Measurements from ENCODE around the gene NRXN2. TPM values are rescaled to one million over a fixed set of nuclear protein-coding genes. Genes with fewer than 3 reads are reported as not detected.

The NRXN2 gene
- polyA plus RNA-seq, 3 donors = 13.1 to 25.8 (median 23.4) TPM

- DNase-seq (ENCODE audit: extremely low read depth in 1 of 11, low read depth in 9 of 11, low spot score in 4 of 11) = no peak
Observed at GRCh38 chr11:64593156-64594105, 129.6 kb downstream of the NRXN2 start.

DNA sequence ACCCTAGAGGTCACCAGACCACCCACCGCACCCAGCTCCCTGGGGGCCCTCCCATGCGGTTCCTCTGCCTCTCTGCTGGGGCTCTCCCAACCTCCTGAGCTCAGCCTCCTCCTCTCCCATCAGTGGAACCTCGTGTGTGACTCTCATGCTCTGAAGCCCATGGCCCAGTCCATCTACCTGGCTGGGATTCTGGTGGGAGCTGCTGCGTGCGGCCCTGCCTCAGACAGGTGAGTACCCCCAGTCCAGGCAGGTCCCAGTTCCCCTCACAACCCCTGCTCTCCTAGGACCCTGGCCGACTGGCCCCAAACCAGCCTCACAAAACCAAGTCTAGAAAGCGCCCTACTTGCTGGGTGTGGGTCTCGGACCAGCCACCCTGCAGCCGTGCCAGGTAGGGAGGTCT lies 130.3 kb downstream of the NRXN2 start:
- DNase-seq (ENCODE audit: extremely low read depth in 1 of 11, low read depth in 9 of 11, low spot score in 4 of 11) = no peak

GRCh38 chr11:64592234-64592615 lies 130.8 kb downstream of the NRXN2 start:
- DNase-seq (ENCODE audit: extremely low read depth in 1 of 11, low read depth in 9 of 11, low spot score in 4 of 11) = no peak

- no peak for DNase-seq (ENCODE audit: extremely low read depth in 1 of 11, low read depth in 9 of 11, low spot score in 4 of 11)
Observed at GRCh38 chr11:64591257-64592233, 131.5 kb downstream of the NRXN2 start.

DNA sequence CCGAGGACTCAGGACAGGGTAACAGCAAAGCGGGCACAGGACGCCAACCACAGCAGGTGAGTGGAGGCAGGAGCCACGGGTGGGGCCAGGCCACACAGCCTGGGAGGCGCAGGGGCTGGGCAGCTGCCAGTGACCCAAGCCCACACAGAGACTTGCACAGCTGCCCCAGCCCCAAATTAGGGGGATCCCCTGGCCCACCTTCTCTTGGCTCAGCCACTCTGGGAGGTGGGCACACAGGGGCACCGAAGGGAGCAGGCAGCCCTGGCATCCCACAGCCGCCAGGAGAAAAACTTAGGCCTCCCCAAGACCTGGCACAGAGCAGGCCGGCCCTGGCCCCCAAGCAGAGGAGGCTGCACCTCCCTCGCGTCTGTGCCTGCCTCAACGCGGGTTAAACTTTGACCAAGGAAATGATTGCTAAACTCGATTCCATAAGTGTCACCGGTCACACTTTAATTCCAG lies 132.2 kb downstream of the NRXN2 start, which contains the start of gene SLC22A12:
TSS of gene SLC22A12 (plus strand) at position 458 of the 459 bp plus-strand sequence. CDS start 337 bp downstream, outside the sequence.
- peak in 1 of 11 donors; percentile 41 for DNase-seq (ENCODE audit: extremely low read depth in 1 of 11, low read depth in 9 of 11, low spot score in 4 of 11)

- no peak for DNase-seq (ENCODE audit: extremely low read depth in 1 of 11, low read depth in 9 of 11, low spot score in 4 of 11)
Observed at GRCh38 chr11:64588701-64589100, 134.3 kb downstream of the NRXN2 start.

GRCh38 chr11:64586366-64586765 lies 136.6 kb downstream of the NRXN2 start:
- no peak for DNase-seq (ENCODE audit: extremely low read depth in 1 of 11, low read depth in 9 of 11, low spot score in 4 of 11)

- DNase-seq (ENCODE audit: extremely low read depth in 1 of 11, low read depth in 9 of 11, low spot score in 4 of 11) = no peak
Observed at GRCh38 chr11:64585150-64585549, 137.8 kb downstream of the NRXN2 start.

DNA sequence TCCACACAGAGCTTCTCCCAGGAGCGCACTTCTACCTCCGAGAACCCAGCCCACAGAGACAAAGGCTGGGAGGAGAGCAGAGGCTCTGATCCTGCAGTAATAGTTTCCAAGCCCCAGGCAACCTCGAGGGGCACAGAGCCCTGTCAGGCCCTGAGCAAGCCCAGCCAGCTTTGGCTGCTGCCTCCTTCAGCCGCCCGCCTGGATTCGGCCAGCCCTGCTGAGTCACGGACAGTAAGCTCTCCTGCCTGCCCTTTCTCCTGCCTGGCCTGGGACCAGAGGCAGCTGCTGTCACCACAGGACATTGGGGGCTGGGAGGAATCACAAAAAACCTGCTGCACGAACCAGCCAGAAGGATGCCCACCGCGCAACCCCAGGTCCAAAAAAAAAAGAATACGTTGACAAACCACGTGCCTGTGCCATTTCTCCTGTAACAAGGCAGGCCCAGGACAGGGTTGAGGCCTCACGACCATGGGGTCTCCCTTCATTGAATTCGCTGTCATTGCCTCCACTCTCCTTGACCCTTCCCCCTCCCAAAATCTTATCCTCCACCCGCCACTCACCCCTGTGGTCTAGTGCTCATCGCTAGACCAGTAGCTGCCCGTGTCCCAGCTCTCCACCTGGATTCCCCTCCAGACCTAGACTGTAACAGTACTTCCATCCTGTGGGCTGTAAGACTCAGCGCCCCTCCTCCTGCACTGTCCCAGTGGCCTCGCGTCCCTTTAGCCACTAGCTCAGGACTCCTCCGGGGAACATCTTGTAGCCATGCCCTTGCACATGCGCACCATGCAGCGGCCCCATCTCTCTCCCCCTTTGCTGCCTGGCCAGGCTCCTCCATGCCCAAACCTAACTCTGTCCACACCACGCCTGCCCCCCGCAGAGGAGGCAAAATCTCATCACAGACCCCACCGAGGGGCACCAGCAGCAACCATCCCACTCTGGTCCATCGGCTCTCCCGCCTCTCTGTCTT lies 139.4 kb downstream of the NRXN2 start:
- DNase-seq (ENCODE audit: extremely low read depth in 1 of 11, low read depth in 9 of 11, low spot score in 4 of 11) = no peak

- DNase-seq (ENCODE audit: extremely low read depth in 1 of 11, low read depth in 9 of 11, low spot score in 4 of 11) = no peak
Observed at GRCh38 chr11:64582885-64583284, 140.1 kb downstream of the NRXN2 start.

GRCh38 chr11:64581057-64581523 lies 141.9 kb downstream of the NRXN2 start:
- DNase-seq (ENCODE audit: extremely low read depth in 1 of 11, low read depth in 9 of 11, low spot score in 4 of 11) = no peak

- no peak for DNase-seq (ENCODE audit: extremely low read depth in 1 of 11, low read depth in 9 of 11, low spot score in 4 of 11)
Observed at GRCh38 chr11:64580412-64580811, 142.6 kb downstream of the NRXN2 start.

- DNase-seq (ENCODE audit: extremely low read depth in 1 of 11, low read depth in 9 of 11, low spot score in 4 of 11) = no peak
Observed at GRCh38 chr11:64577202-64577601, 145.8 kb downstream of the NRXN2 start.

- DNase-seq (ENCODE audit: extremely low read depth in 1 of 11, low read depth in 9 of 11, low spot score in 4 of 11) = no peak
Observed at GRCh38 chr11:64572143-64572542, 150.9 kb downstream of the NRXN2 start.

- DNase-seq (ENCODE audit: extremely low read depth in 1 of 11, low read depth in 9 of 11, low spot score in 4 of 11) = no peak
Observed at GRCh38 chr11:64571410-64572091, 151.4 kb downstream of the NRXN2 start.

DNA sequence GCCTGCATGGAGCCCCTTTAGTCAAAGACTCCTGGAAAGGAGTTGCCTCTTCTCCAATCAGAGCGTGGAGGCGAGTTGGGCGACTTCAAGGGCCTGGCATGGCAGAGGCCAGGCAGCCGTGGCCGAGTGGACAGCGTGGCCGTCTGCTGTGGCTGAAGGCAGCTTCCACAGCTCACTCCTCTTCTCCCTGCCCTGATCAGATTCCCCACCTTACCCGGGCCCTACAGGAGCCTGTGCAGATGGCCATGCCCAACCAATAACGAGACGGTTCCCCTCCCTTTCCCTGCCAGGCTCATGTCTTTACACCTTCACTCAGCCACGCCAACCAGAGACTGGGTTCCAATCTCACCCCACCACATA lies 152.0 kb downstream of the NRXN2 start:
- DNase-seq (ENCODE audit: extremely low read depth in 1 of 11, low read depth in 9 of 11, low spot score in 4 of 11) = no peak

- DNase-seq (ENCODE audit: extremely low read depth in 1 of 11, low read depth in 9 of 11, low spot score in 4 of 11) = no peak
Observed at GRCh38 chr11:64570341-64570740, 152.7 kb downstream of the NRXN2 start.

Measured in renal cortex interstitium (tissue), 11 donors.